ENCODE data around the gene MPST. TPM values are rescaled to one million over a fixed set of nuclear protein-coding genes. Genes with fewer than 3 reads are reported as not detected.

Gene MPST
- total RNA-seq, 1 donor from 2014 or later, result 22.2 TPM

DNA sequence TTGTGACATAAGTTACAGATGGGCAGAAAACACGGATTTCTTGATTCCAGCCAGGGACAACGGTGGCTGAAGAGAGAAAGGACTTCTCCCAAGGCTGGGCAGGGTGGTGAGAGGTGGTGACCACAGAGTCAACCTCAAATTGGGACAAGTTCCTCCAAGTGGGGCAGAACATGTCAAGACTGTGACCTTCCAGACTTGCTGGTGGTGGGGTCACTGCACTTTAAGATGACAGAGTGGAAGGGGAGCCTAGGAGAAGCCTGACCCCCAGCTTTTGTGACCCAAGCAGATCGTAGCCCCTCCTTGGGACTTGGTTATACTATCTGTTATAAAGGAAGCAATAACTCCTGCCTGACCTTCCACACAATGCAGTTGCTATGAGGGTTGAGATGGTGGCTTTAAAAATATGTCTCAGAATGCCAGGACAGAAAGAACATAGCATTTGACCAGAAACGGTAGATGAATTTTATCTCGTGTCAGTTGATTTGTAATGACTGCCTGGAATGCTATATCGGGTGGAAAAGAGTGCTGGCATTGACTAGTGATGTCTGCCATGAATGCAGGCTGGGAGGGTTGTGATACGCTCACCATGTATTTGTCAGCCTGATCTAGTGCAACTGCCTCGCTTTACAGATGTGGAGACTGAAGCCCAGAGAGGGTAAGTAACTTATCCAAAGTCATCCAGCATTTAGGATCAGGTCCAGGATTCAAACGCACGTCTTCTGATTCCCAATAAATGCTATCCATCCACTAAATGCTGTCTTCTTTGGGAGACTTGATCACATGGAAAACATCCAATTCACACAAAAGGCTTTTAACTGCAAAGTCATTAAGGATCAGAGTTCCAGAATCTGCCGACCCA lies 18.6 kb upstream of the MPST start:
- intact Hi-C loops (cut with micrococcal nuclease), result no loop called here

DNA sequence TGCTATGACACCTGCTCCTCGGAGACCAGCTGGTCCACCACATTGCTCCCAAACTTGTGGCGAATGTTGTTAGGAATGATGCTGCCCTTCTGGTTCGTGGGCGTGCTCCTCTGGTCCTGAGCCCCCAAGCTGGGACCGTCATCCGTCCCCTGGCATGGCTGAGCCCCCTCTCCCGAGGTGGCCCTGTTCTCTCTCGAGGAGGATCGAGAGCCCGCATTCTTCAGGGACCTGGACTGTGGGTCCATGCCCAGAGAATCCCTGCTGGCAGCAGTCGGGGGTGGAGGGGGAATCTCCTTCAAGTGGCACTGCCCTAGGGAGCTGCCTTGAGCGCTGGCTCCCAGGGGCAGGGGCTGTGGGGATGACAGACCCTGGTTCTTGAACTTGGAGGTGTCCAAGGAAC lies 17.7 kb upstream of the MPST start:
- intact Hi-C loops (cut with micrococcal nuclease), result no loop called here

- intact Hi-C loops (cut with micrococcal nuclease), result no loop called here
Measured at GRCh38 chr22:37002633-37003032, 16.9 kb upstream of the MPST start.

DNA sequence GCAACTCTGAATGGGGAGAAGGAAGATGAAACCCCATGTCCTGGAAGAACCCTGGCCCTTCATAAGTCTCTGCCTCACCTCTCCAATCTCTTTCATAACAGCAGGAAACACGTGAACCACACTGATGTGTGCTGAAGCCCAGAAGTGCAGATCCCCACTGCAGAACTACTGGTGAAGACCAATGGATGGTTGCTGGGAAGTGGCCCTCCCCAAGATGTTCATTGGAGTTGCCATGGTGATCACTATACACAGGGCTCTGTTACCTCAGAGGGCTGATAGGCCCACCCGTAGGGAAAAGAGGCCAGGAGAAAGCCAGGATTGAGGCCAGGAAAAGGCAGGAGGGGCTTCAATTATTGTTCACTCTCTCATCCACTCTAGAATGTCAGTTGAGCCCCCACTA lies 11.9 kb upstream of the MPST start:
- intact Hi-C loops (cut with micrococcal nuclease), result no loop called here

- intact Hi-C loops (cut with micrococcal nuclease), result no loop called here
Measured at GRCh38 chr22:37008365-37008764, 11.2 kb upstream of the MPST start.

GRCh38 chr22:37009490-37009889 lies 10.1 kb upstream of the MPST start:
- intact Hi-C loops (cut with micrococcal nuclease), result no loop called here

GRCh38 chr22:37010174-37010573 lies 9.4 kb upstream of the MPST start:
- intact Hi-C loops (cut with micrococcal nuclease), result no loop called here

DNA sequence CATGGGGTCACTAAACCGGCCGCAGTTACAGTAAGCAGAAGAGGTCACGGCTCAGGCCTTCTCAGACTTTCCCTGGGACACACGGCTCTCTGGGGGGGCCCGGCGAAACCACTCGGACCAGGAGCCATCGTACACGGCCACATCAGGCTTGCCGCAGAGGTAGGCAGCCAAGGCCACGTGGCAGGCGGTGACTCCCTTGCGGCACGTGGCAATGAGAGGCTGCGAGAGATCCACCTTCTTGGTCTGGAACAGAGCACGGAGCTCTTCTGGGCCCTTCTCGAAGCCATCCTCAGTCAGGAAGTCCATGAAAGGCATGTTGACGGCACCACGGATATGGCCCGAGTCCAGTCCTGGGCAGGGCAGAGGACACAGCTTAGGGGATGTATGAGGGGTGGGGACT lies 8.6 kb upstream of the MPST start:
- intact Hi-C loops (cut with micrococcal nuclease), result no loop called here

DNA sequence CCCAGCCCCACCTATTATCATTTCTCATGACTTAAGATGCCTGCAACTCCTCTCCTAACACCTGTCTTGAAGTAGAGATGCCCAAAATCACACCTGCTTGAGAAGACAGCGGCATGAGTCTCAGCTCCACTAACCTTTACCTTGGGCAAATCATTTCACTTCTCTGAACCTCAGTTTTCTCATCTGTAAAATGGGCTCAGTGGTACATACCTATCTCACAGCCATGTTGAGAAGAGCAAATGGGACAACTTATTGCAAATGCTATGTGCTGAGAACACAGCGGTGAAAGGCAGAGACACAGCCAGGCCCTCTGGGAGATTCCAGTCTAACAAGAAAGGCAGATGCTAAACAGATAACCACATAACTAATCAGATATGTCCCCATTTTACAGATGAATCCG lies 8.1 kb upstream of the MPST start:
- intact Hi-C loops (cut with micrococcal nuclease), result no loop called here

- intact Hi-C loops (cut with micrococcal nuclease), result no loop called here
Measured at GRCh38 chr22:37012262-37012904, 7.2 kb upstream of the MPST start.

DNA sequence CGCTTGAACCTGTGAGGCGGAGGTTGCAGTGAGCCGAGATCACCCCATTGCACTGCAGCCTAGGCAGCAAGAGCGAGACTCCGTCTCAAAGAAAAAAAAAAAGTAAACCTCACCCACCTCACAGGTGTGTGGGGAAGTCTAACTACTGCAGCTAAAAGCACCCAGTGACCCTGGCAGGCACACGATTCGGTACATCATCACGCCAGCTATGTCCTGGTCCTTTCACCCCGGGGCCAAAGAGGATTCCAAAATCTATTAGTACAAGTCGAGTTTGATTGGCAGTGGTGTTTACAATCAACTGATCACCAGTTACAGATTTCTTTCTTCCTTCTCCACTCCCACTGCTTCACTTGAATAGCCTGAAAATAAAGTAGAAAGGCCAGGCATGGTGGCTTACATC lies 6.6 kb upstream of the MPST start:
- intact Hi-C loops (cut with micrococcal nuclease), result no loop called here

DNA sequence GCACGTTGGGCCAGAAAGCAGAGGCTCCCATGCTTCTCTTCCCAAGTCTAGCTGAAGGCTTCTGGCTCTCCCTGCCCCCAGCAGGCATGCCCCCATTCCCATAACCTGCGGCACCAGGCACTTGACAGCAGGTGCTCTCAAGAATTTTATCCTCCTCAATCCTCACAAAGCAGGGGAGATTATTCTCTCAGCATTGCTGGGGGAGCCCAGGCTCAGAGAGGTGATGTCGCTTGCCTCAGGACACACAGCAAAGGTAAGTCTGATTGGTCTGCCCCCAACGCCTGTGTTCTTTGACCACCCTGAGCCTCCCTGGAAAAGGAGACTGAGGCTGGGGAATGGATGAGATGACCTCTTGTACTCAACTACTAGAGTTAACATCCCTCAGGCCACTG lies 5.1 kb upstream of the MPST start:
- intact Hi-C loops (cut with micrococcal nuclease), result no loop called here

- intact Hi-C loops (cut with micrococcal nuclease), result no loop called here
Measured at GRCh38 chr22:37014835-37015586, 4.5 kb upstream of the MPST start.

- intact Hi-C loops (cut with micrococcal nuclease), result no loop called here
Measured at GRCh38 chr22:37015587-37015878, 4.0 kb upstream of the MPST start.

GRCh38 chr22:37016134-37016910 lies 3.2 kb upstream of the MPST start:
- intact Hi-C loops (cut with micrococcal nuclease), result no loop called here

DNA sequence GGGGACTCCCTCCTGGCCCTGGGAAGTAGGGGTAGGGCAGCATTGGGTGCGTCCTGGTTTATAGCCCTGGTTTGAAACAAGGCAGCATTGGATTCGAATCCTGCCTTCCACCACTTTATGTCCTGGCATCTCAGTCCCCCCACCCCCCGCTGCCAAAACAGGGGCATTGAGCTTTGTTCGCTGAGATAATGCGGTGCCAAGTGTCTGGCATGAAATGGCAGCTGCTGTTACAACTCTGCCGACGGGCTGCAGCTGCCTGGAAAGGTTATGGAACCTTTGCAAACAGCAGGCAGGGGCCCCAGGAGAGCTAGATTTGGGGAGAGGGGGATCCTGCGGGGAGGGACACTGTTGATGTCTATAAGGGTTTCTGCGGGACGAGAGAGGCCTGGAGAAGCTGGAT lies 2.2 kb upstream of the MPST start:
- intact Hi-C loops (cut with micrococcal nuclease), result no loop called here

DNA sequence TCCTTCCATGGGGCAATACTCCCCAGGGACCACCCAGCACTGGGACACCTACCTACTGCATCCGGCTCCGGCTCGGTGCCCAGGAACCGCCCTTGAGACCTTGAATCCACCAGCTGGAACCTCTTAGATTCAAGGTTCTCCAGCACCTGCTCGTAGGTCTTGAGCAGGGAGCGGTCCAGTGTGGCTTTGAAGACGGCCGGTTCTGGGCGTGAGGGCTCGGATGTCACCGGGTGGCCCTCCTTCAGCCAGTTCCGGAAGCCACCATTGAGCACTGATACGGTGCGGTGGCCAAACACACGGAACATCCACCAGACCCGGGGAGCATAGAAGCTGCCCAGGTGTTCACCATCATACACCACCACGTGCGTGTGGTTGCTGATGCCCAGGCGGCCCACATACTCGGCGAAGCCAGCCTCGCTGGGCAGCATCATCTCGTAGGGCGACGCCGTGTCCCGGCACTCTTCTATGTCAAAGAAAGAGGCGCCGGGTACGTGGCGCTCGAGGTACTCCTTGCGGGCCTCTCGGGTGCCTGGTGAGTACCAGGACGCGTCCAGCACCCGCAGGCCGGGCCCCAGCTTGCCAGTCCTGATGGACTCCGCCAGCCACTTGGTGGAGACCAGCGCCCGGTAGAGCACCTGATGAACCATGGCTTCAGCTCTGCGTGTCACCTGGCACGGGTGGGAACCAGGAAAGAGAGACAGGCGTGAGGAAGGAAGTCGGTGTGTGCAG lies 1.3 kb upstream of the MPST start:
- intact Hi-C loops (cut with micrococcal nuclease), result no loop called here

DNA sequence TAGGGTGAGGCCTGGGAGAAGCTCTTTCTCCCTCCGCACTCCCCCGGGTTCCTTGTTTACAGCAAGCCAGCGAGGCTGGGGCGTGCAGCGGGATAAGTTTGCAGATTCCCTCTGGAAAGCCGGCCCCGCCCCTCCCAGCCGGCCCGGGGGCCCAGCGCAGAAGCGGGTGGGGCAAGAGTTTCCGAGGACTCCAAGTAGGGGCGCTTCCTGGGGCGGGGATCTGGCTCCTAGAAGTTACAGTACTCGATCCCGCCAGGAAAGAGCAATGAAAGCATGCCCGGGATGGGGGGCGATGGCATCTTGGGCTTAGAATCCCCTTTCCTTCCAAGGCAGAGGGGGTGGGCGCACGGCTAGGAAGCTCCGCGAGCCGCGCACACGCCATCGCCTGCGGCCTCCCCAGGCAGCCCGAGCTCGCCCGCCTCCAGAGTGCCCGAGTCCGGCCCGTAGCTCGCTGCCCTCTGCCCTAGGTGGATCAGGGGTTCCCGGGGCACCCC lies 680 bp upstream of the MPST start:
- intact Hi-C loops (cut with micrococcal nuclease), result no loop called here

DNA sequence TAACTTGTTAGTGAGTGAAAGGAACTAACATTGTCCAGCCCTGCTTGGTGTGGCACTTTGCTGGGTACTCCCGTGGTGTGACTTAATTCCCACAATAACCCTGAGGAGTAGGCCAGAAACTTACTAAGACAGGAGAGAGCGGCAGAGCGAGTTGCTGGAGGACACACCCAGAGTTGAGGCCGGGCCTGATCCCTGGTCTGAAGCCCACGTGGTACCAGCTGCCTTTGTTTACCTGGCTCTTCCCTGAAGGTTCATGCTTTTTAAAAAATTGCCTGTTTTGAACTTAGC lies 594 bp downstream of the MPST start:
- intact Hi-C loops (cut with micrococcal nuclease), result no loop called here

GRCh38 chr22:37021041-37021440 lies 1.5 kb downstream of the MPST start:
- intact Hi-C loops (cut with micrococcal nuclease), result no loop called here
